ENCODE measurements around the gene AP1B1. TPM values are rescaled to one million over a fixed set of nuclear protein-coding genes. Genes with fewer than 3 reads are reported as not detected.

AP1B1 gene
- total and polyA plus RNA-seq, 2 donors (not counting 1 experiment from before 2014, with no cell fraction given): 139 to 174 TPM

DNA sequence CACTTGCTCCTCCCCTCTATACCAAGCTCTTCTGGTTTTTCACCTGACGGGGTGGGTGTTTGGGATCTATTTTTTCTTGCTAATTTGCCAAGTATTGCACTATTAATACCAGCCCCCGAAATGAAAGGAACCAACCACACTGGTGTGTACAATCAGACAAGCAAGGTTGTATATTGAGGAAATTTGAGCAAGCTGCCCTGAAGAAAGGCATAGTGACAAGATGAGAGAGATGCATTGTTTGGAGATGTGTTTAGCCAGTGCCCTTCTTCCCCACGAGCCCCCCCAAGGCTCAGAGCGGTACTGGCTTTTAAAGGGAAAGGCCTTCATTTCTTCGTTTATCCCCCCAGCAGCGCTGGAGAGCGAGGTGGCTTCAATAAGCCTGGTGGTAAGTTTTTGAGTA is 97.2 kb downstream of the AP1B1 start:
- H3K4me2 ChIP-seq (replicated peaks; ENCODE audit: low read depth, low read length, poor library complexity, severe bottlenecking): no peak overlapping the region
- no peak for ATAC-seq (ENCODE audit: low read depth)
- TF ChIP-seq CTCF (IDR thresholded peaks at IDR 0.05): no peak
- H3K4me1 ChIP-seq (ENCODE audit: control insufficient read depth in 2 of 2, insufficient read depth in 2 of 2, low read length in 2 of 2): no peaks in the 10 kb centered on the region
- no peak overlapping the region for H3K4me3 Mint-ChIP-seq
- DNase-seq: no peak
- ChIA-PET CTCF (no interaction called here), POLR2A (no interaction called here)
- no peaks in the 10 kb centered on the region for H3K9me3 Mint-ChIP-seq (ENCODE audit: insufficient read depth)
- H3K36me3 ChIP-seq (replicated peaks in 1 of 2; ENCODE audit: control extremely low read depth in 1 of 2, control insufficient read depth in 1 of 2, extremely low read depth in 1 of 2, insufficient read depth in 2 of 2, low read length in 1 of 2): peaks cover 12 to 94% of the 10 kb centered on the region in 2 experiments
- WGBS (ENCODE audit: insufficient coverage): no CpG with 5 or more reads among the region's 7 CpGs
- no peaks in the 10 kb centered on the region for H3K9me3 ChIP-seq (ENCODE audit: control extremely low read depth in 1 of 3, control insufficient read depth in 2 of 3, insufficient read depth in 1 of 3, low read length in 2 of 3)
- H3K9ac ChIP-seq (ENCODE audit: low read length): no peak overlapping the region
- no peaks in the 10 kb centered on the region for H3K27me3 ChIP-seq (replicated peaks in 1 of 4; ENCODE audit: control extremely low read depth in 1 of 4, control insufficient read depth in 3 of 4, insufficient read depth in 4 of 4, low read length in 3 of 4)
- H3K79me2 ChIP-seq (ENCODE audit: control insufficient read depth, insufficient read depth, low read length): peaks cover 12% of the 10 kb centered on the region
- peaks cover 2% of the 10 kb centered on the region for H3K4me1 Mint-ChIP-seq
- H3K27ac ChIP-seq (ENCODE audit: low read length in 2 of 2): no peak overlapping the region
- no peaks in the 10 kb centered on the region for H3K27me3 Mint-ChIP-seq
- H3K4me3 ChIP-seq (ENCODE audit: control extremely low read depth in 1 of 5, extremely low read depth in 1 of 5, insufficient read depth in 1 of 5, low read depth in 2 of 5, low read length in 4 of 5): no peak overlapping the region
- H3K27ac Mint-ChIP-seq: no peak overlapping the region
- intact Hi-C loops (cut with micrococcal nuclease): no loop called here
- H2AFZ ChIP-seq (ENCODE audit: insufficient read depth, low read depth, low read length, poor library complexity, severe bottlenecking): no peak overlapping the region
- peaks cover 79% of the 10 kb centered on the region for H4K20me1 ChIP-seq (ENCODE audit: control insufficient read depth, insufficient read depth, low read length, poor library complexity, severe bottlenecking)

GRCh38 chr22:29290061-29290460 is 98.3 kb downstream of the AP1B1 start:
- Histone ChIP-seq H3K9me3 (ENCODE audit: control extremely low read depth in 1 of 3, control insufficient read depth in 2 of 3, insufficient read depth in 1 of 3, low read length in 2 of 3) (no peaks in the 10 kb centered on the region), H3K27me3 (replicated peaks in 1 of 4; ENCODE audit: control extremely low read depth in 1 of 4, control insufficient read depth in 3 of 4, insufficient read depth in 4 of 4, low read length in 3 of 4) (no peaks in the 10 kb centered on the region), H3K36me3 (replicated peaks in 1 of 2; ENCODE audit: control extremely low read depth in 1 of 2, control insufficient read depth in 1 of 2, extremely low read depth in 1 of 2, insufficient read depth in 2 of 2, low read length in 1 of 2) (peaks cover 12 to 91% of the 10 kb centered on the region in 2 experiments), H3K27ac (ENCODE audit: low read length in 2 of 2) (no peak overlapping the region), H3K4me2 (replicated peaks; ENCODE audit: low read depth, low read length, poor library complexity, severe bottlenecking) (no peak overlapping the region), H3K79me2 (ENCODE audit: control insufficient read depth, insufficient read depth, low read length) (peaks cover 17% of the 10 kb centered on the region), H3K9ac (ENCODE audit: low read length) (no peak overlapping the region), H3K4me1 (ENCODE audit: control insufficient read depth in 2 of 2, insufficient read depth in 2 of 2, low read length in 2 of 2) (no peaks in the 10 kb centered on the region), H4K20me1 (ENCODE audit: control insufficient read depth, insufficient read depth, low read length, poor library complexity, severe bottlenecking) (peaks cover 79% of the 10 kb centered on the region), H2AFZ (ENCODE audit: insufficient read depth, low read depth, low read length, poor library complexity, severe bottlenecking) (no peak overlapping the region), H3K4me3 (ENCODE audit: control extremely low read depth in 1 of 5, extremely low read depth in 1 of 5, insufficient read depth in 1 of 5, low read depth in 2 of 5, low read length in 4 of 5) (no peak overlapping the region)
- H3K4me3 Mint-ChIP-seq: no peak overlapping the region
- intact Hi-C loops (cut with micrococcal nuclease): no loop called here
- no peaks in the 10 kb centered on the region for H3K9me3 Mint-ChIP-seq (ENCODE audit: insufficient read depth)
- no peak overlapping the region for H3K27ac Mint-ChIP-seq
- ATAC-seq (ENCODE audit: low read depth): no peak
- H3K27me3 Mint-ChIP-seq: no peaks in the 10 kb centered on the region
- ChIA-PET POLR2A (no interaction called here), CTCF (no interaction called here)
- TF ChIP-seq CTCF (IDR thresholded peaks at IDR 0.05) (no peak), EZH2 (IDR thresholded peaks at IDR 0.05; ENCODE audit: borderline replicate concordance, insufficient read depth, low read depth, low read length, poor library complexity, severe bottlenecking) (no peak)
- DNase-seq: no peak
- H3K4me1 Mint-ChIP-seq: peaks cover 2% of the 10 kb centered on the region
- WGBS (ENCODE audit: insufficient coverage): no CpG with 5 or more reads among the region's 5 CpGs

Measured in B cell (primary cell).